ENCODE measurements around the gene AGXT.

DNA sequence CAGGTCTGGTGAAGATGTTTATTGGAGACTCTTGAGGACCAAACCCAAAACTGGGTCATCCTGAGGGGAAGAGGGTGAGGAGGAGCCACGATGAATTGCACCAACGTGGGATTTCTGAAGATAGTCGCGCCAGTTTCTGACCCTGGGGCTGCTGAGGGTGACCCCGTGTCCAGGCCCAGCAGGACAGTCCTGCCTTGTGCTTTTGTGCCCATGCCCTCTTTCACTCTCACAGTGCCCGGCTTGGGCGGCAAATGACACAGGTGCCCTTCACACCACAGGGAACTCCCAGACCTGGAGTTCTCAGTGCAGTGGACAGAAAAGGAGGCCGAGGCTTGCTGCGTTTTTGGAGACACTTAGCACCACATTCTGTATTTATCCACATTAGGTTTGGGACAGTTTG is 33.1 kb upstream of the AGXT start:
- TF ChIP-seq, protein P1, sequence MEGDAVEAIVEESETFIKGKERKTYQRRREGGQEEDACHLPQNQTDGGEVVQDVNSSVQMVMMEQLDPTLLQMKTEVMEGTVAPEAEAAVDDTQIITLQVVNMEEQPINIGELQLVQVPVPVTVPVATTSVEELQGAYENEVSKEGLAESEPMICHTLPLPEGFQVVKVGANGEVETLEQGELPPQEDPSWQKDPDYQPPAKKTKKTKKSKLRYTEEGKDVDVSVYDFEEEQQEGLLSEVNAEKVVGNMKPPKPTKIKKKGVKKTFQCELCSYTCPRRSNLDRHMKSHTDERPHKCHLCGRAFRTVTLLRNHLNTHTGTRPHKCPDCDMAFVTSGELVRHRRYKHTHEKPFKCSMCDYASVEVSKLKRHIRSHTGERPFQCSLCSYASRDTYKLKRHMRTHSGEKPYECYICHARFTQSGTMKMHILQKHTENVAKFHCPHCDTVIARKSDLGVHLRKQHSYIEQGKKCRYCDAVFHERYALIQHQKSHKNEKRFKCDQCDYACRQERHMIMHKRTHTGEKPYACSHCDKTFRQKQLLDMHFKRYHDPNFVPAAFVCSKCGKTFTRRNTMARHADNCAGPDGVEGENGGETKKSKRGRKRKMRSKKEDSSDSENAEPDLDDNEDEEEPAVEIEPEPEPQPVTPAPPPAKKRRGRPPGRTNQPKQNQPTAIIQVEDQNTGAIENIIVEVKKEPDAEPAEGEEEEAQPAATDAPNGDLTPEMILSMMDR (IDR thresholded peaks at IDR 0.05), result no peak
- no peak for TF ChIP-seq POLR2A (IDR thresholded peaks at IDR 0.05)

All from thyroid gland (tissue), 4 donors.